DOHH2 (cell line): Measurements from ENCODE around the gene RGS7.

Source experiments
- H3F3A ChIP-seq: fragments of 200-600 bp; sonication (generic), shearing (Covaris generic); 2 replicates; pipeline ENCODE4 v1.6.0; 2016; ENCODE audit warnings: antibody characterized with exemption, mild to moderate bottlenecking; ENCODE audit not compliant: control insufficient read depth, insufficient read depth
- H3K27ac ChIP-seq: fragments of 200-600 bp; sonication (generic); 2 replicates; pipeline ENCODE4 v1.5.1; 2014; ENCODE audit warnings: low read depth, mild to moderate bottlenecking, low read length, moderate library complexity
- H3K27me3 ChIP-seq: fragments of 200-600 bp; sonication (generic); 2 replicates; pipeline ENCODE4 v1.6.1; 2014; ENCODE audit warnings: mild to moderate bottlenecking, low read length, mixed read lengths; ENCODE audit not compliant: control insufficient read depth
- H3K36me3 ChIP-seq: fragments of 200-600 bp; sonication (generic); 2 replicates; pipeline ENCODE4 v1.6.1; 2014; ENCODE audit warnings: mild to moderate bottlenecking, low read length, moderate library complexity, mixed read lengths; ENCODE audit not compliant: control insufficient read depth
- H3K4me1 ChIP-seq: fragments of 200-600 bp; sonication (generic); 2 replicates; pipeline ENCODE4 v1.6.1; 2014; ENCODE audit warnings: mild to moderate bottlenecking, low read length, mixed read lengths; ENCODE audit not compliant: control insufficient read depth
- H3K4me2 ChIP-seq: fragments of 200-600 bp; sonication (generic); 2 replicates; pipeline ENCODE4 v1.6.0; 2014; ENCODE audit warnings: mild to moderate bottlenecking, low read length, moderate library complexity
- H3K4me3 ChIP-seq: fragments of 200-600 bp; sonication (generic); 2 replicates; pipeline ENCODE4 v1.5.1; 2014; ENCODE audit warnings: mild to moderate bottlenecking, low read length, mixed read lengths
- H3K79me2 ChIP-seq: fragments of 200-600 bp; sonication (generic); 2 replicates; pipeline ENCODE4 v1.6.1; 2014; ENCODE audit warnings: mild to moderate bottlenecking, low read length, mixed read lengths; ENCODE audit not compliant: control insufficient read depth
- H3K9me2 ChIP-seq: fragments of 200-600 bp; sonication (generic); replicated peaks from 2 replicates; pipeline ENCODE4 v1.6.1; 2014; ENCODE audit warnings: mild to moderate bottlenecking, low read length, mixed read lengths; ENCODE audit not compliant: control insufficient read depth
- H3K9me3 ChIP-seq: fragments of 200-600 bp; sonication (generic); 2 replicates; pipeline ENCODE4 v1.6.1; 2014; ENCODE audit warnings: antibody characterized with exemption, low read length, mixed read lengths; ENCODE audit not compliant: control insufficient read depth, insufficient read depth
- H4K20me1 ChIP-seq: fragments of 200-600 bp; sonication (generic); 2 replicates; pipeline ENCODE4 v1.6.0; 2014; ENCODE audit warnings: low read depth, mild to moderate bottlenecking, antibody characterized with exemption, low read length, moderate library complexity; ENCODE audit not compliant: control insufficient read depth, insufficient read depth
- EZH2phosphoT487 ChIP-seq: fragments of 200-600 bp; sonication (generic); IDR thresholded peaks from 2 replicates; pipeline ENCODE4 v1.6.1; 2017; ENCODE audit warnings: borderline replicate concordance, mild to moderate bottlenecking, antibody characterized with exemption, low read length, moderate library complexity, mixed read lengths
- TF ChIP-seq, protein P1 (sequence below): fragments of 200-600 bp; sonication (generic); IDR thresholded peaks from one replicate; pipeline ENCODE4 v1.5.1; 2014; ENCODE audit warnings: antibody characterized with exemption, mild to moderate bottlenecking, low read depth, low read length; ENCODE audit not compliant: poor library complexity, severe bottlenecking

Gene RGS7

DNA sequence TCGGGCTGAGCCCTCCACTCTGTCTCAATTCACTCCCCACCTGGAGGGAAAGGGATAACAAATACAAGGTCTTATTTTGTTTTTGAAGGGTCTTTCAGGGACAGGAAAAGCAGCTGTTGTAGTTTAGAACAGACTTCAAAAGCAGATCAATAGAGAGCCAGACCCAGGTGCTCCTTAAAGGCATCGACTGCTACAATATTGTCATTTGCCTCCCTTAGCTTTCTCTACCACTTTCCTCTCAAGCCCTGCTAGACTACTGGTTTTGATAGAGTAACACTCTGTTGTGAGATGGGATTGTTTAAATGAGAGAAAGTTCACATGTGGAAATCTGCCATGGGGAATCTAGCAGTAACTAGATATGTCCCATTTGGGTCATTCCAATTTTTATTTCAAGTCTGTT is 24.0 kb downstream of the RGS7 start:
- H3K79me2 ChIP-seq = no peaks in the 10 kb centered on the region
- no peak for TF ChIP-seq EZH2phosphoT487
- TF ChIP-seq, protein P1, sequence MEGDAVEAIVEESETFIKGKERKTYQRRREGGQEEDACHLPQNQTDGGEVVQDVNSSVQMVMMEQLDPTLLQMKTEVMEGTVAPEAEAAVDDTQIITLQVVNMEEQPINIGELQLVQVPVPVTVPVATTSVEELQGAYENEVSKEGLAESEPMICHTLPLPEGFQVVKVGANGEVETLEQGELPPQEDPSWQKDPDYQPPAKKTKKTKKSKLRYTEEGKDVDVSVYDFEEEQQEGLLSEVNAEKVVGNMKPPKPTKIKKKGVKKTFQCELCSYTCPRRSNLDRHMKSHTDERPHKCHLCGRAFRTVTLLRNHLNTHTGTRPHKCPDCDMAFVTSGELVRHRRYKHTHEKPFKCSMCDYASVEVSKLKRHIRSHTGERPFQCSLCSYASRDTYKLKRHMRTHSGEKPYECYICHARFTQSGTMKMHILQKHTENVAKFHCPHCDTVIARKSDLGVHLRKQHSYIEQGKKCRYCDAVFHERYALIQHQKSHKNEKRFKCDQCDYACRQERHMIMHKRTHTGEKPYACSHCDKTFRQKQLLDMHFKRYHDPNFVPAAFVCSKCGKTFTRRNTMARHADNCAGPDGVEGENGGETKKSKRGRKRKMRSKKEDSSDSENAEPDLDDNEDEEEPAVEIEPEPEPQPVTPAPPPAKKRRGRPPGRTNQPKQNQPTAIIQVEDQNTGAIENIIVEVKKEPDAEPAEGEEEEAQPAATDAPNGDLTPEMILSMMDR = no peak
- no peaks in the 10 kb centered on the region for H3F3A ChIP-seq
- no peak overlapping the region for H3K27ac ChIP-seq
- no peaks in the 10 kb centered on the region for H3K27me3 ChIP-seq
- H4K20me1 ChIP-seq = no peaks in the 10 kb centered on the region
- H3K4me1 ChIP-seq = peaks cover 63% of the 10 kb centered on the region
- no peaks in the 10 kb centered on the region for H3K9me2 ChIP-seq
- no peaks in the 10 kb centered on the region for H3K36me3 ChIP-seq
- no peaks in the 10 kb centered on the region for H3K9me3 ChIP-seq
- no peak overlapping the region for H3K4me2 ChIP-seq
- no peak overlapping the region for H3K4me3 ChIP-seq

DNA sequence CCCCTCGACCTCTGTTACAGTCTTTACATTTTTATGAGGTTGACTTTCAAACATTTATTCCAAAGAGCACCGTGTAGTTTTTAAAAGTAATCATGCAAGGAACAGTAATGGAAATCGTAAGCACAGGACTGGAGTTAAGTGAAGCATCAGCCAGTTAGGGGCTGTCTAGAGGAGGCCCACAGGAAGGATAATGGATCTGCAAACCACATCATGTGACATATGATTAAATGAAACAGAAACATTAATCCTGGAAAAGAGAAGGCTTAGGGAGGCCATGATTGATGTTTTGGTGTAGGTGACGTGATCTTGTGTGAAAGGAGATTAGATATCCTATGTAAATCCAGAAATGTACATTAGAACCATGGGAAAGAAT is 25.0 kb downstream of the RGS7 start:
- Histone ChIP-seq H4K20me1 (no peaks in the 10 kb centered on the region), H3K36me3 (no peaks in the 10 kb centered on the region), H3K79me2 (no peaks in the 10 kb centered on the region), H3K9me2 (no peaks in the 10 kb centered on the region), H3F3A (no peaks in the 10 kb centered on the region), H3K27ac (peak overlapping the region; percentile 82), H3K4me1 (peaks cover 53% of the 10 kb centered on the region), H3K9me3 (no peaks in the 10 kb centered on the region), H3K4me2 (peak overlapping the region; percentile 43), H3K4me3 (no peak overlapping the region), H3K27me3 (no peaks in the 10 kb centered on the region)
- TF ChIP-seq, protein P1 = no peak
- no peak for TF ChIP-seq EZH2phosphoT487

DNA sequence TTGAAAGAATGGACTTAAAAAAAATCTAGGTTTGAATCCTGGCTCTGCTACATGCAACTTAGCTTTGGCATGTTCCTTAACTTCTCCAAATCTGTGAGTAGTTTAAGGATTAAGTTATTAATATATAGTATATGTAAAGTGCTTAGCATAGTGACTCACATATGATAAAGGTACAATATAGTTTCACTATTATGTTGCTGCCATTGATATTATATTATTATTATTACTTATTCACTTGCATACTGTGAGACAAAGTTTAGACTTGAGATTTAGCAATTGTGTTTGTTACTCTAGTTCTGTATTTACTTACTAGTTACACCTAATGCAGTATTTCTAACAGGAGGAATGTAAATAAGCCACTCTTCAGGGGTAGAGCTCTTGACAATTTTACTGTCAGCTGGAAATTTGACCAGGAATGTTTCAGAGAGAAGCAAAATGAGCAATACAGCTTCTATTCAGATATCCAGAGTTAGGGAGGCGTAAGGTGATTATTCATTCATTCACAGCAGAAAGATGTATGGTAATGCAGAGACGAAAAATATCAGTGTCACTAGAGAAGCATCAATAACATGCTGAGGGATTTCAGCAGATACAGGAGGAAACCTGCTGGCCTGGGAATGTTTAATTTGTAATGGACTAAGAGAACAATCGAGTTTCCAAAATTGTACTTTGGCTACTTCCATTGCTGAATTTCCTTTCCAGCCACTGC is 25.5 kb downstream of the RGS7 start:
- TF ChIP-seq, protein P1 = no peak
- no peak for TF ChIP-seq EZH2phosphoT487
- no peaks in the 10 kb centered on the region for H4K20me1 ChIP-seq

More for the DNA sequence above, 25.5 kb downstream of the RGS7 start:
- H3K9me3 ChIP-seq = no peaks in the 10 kb centered on the region
- H3K27me3 ChIP-seq = no peaks in the 10 kb centered on the region
- H3F3A ChIP-seq = no peaks in the 10 kb centered on the region
- H3K36me3 ChIP-seq = no peaks in the 10 kb centered on the region
- H3K4me3 ChIP-seq = no peak overlapping the region
- H3K4me2 ChIP-seq = peak overlapping the region; percentile 43
- H3K79me2 ChIP-seq = no peaks in the 10 kb centered on the region
- H3K4me1 ChIP-seq = peaks cover 48% of the 10 kb centered on the region
- no peaks in the 10 kb centered on the region for H3K9me2 ChIP-seq
- H3K27ac ChIP-seq = peak overlapping the region; percentile 82
